MM.1S (cell line): Measurements from ENCODE around the gene MAPK12.

ENCODE experiments used
- EZH2phosphoT487 ChIP-seq: fragments of 300-600 bp; sonication (generic); IDR thresholded peaks from 2 replicates; pipeline ENCODE4 v1.6.1; 2018; ENCODE audit warnings: antibody characterized with exemption, low read length
- TF ChIP-seq, protein P1 (sequence below): fragments of 300-600 bp; sonication (generic); IDR thresholded peaks from 2 replicates; pipeline ENCODE4 v1.5.1; 2016; ENCODE audit warnings: antibody characterized with exemption, low read length, mixed read lengths

DNA sequence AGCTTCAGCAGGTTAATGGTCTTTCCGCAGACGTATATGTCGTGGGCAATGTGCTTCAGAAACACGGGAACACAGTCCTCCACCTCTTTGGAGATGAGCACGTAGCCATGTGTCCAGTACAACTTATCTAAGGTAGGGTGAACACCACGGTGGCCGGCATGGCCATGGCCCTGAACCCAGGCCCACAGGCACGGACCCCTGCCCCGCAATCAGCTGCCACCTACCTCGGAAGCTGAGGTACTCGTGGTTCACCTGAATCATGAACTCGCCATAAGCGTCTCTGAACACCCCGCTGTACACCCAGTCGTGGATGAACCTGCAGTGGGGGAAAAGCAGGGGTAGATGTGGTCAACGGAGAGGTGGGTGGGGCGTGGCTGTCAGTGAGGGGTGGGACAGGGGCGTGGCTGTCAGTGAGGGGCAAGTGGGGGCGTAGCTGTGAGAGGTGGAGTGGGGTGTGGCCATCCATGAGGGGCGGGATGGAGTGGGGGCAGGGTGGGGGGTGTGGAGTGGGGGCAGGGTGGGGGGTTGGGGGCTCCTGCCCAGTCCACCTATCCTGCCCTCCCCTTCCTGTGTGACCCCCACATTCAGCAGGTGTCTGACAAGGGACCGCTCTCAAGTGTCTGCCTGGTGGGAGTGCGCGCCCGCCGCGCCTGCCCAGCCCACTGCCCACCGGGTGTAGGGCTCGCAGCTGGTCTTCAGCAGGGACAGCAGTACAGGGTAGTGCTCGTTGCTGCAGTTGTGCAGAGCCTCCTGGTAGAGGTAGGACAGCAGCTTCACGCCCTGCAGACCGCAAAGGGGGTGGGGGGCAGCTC, 35.2 kb downstream of the MAPK12 start:
- TF ChIP-seq, protein P1, sequence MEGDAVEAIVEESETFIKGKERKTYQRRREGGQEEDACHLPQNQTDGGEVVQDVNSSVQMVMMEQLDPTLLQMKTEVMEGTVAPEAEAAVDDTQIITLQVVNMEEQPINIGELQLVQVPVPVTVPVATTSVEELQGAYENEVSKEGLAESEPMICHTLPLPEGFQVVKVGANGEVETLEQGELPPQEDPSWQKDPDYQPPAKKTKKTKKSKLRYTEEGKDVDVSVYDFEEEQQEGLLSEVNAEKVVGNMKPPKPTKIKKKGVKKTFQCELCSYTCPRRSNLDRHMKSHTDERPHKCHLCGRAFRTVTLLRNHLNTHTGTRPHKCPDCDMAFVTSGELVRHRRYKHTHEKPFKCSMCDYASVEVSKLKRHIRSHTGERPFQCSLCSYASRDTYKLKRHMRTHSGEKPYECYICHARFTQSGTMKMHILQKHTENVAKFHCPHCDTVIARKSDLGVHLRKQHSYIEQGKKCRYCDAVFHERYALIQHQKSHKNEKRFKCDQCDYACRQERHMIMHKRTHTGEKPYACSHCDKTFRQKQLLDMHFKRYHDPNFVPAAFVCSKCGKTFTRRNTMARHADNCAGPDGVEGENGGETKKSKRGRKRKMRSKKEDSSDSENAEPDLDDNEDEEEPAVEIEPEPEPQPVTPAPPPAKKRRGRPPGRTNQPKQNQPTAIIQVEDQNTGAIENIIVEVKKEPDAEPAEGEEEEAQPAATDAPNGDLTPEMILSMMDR: no peak
- TF ChIP-seq EZH2phosphoT487: no peak
